Hematopoietic multipotent progenitor cell (in vitro differentiated cells): ENCODE results near the gene ASMTL. TPM values are rescaled to one million over a fixed set of nuclear protein-coding genes. Genes with fewer than 3 reads are reported as not detected.
"Not testable (repeated sequence)": the region's sequence is repeated elsewhere in the genome, so short reads cannot be mapped to it uniquely, and the experiment has no call there.

ENCODE experiments used
- DNase-seq, 3 donors: peaks; one replicate each; pipeline ENCODE4 v3.0.0-alpha.2; 2011 to 2015; ENCODE audit warnings: low read depth in 2 of 3, low spot score in 2 of 3
- total RNA-seq: library from RNA; depleted of rRNA; stranded (reverse); fragments of >200 nt; gene quantifications from one replicate; pipeline ENCODE4 v1.2.3, GENCODE V29; 2012

Gene ASMTL
- total RNA-seq, 1 donor = 34.5 TPM

- no peak for DNase-seq
Measured at GRCh38 chrX:1412551-1413161, 40.1 kb downstream of the ASMTL start.

GRCh38 chrX:1411326-1411725 lies 41.4 kb downstream of the ASMTL start:
- DNase-seq = no peak

- no peak for DNase-seq
Measured at GRCh38 chrX:1407035-1407434, 45.7 kb downstream of the ASMTL start.

GRCh38 chrX:1405769-1406168 lies 46.9 kb downstream of the ASMTL start:
- DNase-seq = not testable (repeated sequence)

- DNase-seq = not testable (repeated sequence)
Measured at GRCh38 chrX:1403867-1404266, 48.8 kb downstream of the ASMTL start.

GRCh38 chrX:1403228-1403627 lies 49.5 kb downstream of the ASMTL start:
- DNase-seq = no peak

- DNase-seq = no peak
Measured at GRCh38 chrX:1401611-1402430, 50.9 kb downstream of the ASMTL start.

GRCh38 chrX:1400742-1401471 lies 51.8 kb downstream of the ASMTL start:
- DNase-seq = no peak

- DNase-seq = no peak
Measured at GRCh38 chrX:1400049-1400448, 52.7 kb downstream of the ASMTL start.

GRCh38 chrX:1398431-1399340 lies 54.0 kb downstream of the ASMTL start:
- DNase-seq = no peak

- DNase-seq = no peak
Measured at GRCh38 chrX:1397441-1398270, 55.1 kb downstream of the ASMTL start.

- no peak for DNase-seq
Measured at GRCh38 chrX:1397001-1397400, 55.7 kb downstream of the ASMTL start.

- no peak for DNase-seq
Measured at GRCh38 chrX:1395646-1396216, 57.0 kb downstream of the ASMTL start.

- no peak for DNase-seq
Measured at GRCh38 chrX:1394731-1395501, 57.8 kb downstream of the ASMTL start.

- no peak for DNase-seq
Measured at GRCh38 chrX:1393871-1394615, 58.7 kb downstream of the ASMTL start.

- peak in 2 of 3 donors; percentile 61 to 70 for DNase-seq
Measured at GRCh38 chrX:1392376-1393068, 60.2 kb downstream of the ASMTL start.

GRCh38 chrX:1391707-1392375 lies 60.9 kb downstream of the ASMTL start, which contains the start of gene SLC25A6:
TSS of gene SLC25A6 (minus strand) at chrX:1392113. CDS start at chrX:1392009, 104 bp downstream.
- peak; percentile 97 to 99 (median 98) for DNase-seq
